Epithelial cell of prostate (primary cell): ENCODE data around the gene LRMDA.
A peak's percentile ranks its signal among the peaks of the same experiment; 100 is the strongest.

Experiments used
- DNase-seq: peaks from one replicate; pipeline ENCODE4 v3.0.0-alpha.2; 2011; ENCODE audit warnings: low read depth, low spot score
- H3K27ac ChIP-seq: fragments of 450-650 bp; 2 replicates; pipeline ENCODE4 v1.5.1; 2017; ENCODE audit warnings: mild to moderate bottlenecking

Gene LRMDA

DNA sequence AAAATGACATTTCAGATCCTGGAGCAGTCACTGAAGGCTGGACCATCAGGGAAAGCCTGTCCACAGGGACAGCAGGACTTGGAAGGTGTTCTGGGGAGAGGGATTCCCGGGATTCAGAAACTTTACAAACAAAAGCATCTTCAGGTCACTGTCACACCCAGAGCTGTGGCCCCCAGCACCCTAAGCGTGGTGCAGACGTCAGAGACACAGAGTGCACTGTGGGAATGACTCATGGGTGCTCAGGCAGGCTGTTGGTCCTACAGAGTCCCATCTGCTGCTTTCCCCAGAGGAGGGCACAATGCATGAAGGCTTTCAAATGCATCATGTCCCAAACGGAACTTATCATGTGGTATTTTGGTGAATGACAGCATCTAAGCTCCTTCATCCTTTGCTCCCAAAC lies 13.1 kb upstream of the LRMDA start:
- H3K27ac ChIP-seq, result no peak overlapping the region
- DNase-seq, result no peak

DNA sequence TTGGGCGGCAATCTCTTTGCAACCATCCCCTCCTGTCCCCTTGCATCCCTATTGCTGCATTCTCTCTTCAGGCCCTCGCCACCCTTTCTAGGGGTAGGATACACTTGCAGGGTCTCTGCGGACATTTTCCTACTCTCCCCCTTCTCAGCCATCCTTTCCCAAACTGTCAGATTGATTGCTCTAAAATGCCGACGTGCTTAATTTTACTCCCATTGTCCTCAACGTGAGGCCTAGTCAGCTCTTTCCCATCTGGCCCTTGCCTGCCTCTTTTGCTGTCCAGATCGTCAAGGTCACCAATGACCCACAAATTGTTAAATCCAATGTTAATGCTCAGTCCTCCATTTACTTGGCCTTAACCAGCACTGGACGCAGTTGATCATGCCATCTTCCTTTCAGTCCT lies 12.7 kb upstream of the LRMDA start:
- no peak overlapping the region for H3K27ac ChIP-seq
- DNase-seq, result no peak

DNA sequence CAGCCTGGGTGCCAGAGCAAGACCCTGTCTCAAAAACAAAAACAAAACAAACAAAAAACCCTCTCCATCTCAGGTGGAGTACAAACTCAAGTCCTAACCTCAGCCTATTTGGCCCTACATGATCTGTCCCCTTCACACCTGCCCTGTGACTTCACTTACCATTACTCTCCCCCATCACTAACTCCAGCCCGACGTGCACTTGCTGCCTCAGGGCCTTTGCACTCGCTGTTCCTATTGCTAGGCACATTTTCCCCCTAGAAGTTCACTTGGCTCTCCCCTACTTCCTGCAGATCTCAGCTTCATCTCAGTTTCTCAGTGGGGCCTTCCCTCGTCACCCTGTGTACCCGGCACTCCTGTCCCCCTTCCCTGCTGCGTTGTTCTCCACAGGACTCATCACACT lies 8.5 kb upstream of the LRMDA start:
- H3K27ac ChIP-seq, result no peak overlapping the region
- DNase-seq, result no peak

DNA sequence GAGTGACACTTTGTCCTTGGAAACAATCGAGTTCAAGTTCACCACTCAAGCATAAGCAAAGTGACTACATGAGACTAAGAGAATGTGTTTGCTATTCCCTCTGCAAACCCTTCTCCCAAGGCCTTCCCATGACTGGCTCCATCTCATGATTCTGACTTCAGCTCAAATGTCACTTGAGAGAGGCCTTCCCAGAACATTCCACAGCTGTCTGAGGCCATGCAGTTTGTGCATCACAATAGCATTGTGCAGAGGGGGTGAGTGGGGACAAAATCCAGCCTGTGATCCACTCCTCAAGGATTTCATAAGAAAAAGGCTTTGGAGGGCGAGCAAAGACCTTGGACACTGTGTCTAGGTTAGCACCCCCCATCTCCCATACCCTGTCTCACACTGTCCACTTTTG lies 6.9 kb upstream of the LRMDA start:
- no peak for DNase-seq
- no peak overlapping the region for H3K27ac ChIP-seq

DNA sequence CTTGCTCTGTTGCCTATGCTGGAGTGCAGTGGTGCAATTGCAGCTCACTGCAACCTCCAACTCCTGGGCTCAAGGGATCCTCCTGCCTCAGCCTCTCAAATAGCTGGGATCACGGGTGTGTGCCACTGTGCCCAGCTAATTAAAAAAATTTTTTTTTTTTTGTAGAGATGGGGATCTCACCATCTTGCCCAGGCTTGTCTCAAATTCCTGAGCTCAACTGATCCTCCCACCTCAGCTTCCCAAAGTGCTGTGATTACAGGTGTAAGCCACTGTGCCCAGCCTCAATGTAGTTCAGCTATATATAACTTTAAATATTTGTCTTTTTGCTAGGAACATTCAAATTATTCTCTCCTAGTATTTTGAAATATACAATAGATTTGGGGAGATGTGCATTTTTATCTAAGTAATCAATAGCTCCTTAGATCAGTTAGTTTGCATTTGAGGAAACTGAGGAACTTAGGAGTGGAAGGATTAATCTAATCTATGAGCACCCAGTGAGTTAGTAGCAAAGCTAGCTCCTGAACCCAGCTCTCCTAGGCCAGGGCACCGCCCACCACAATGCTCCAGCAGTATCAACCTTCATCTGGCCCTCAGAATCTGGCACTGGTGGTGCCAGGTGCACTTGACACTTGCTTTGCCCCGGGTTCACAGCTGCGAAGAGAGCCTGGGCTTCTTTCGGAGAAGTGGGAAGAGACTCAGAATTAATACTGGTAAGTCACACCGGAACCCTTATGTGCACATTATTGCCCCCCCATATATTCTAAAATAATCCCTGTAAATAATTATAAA lies 5.9 kb upstream of the LRMDA start:
- no peak for DNase-seq

DNA sequence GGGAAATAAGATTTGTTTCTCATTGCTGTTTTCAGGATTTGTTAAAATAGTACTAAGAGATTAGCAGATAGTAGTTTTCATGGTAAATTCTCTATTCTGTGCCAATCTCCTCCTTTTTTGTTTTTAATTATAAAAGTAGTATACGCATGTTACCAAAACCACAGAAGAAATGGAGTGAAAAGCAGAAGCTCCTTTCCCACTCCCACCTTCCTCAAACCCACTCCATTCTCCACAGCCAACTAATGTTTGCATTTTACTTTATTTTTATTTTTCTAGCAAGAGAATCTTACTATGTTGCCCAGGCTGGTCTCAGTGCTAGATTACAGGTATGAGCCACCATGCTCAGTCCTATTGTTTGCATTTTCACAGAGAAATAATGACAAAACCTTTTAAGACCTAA lies 4.5 kb upstream of the LRMDA start:
- DNase-seq, result no peak
- H3K27ac ChIP-seq, result peak overlapping the region; percentile 83

More for the DNA sequence above, 5.9 kb upstream of the LRMDA start:
- H3K27ac ChIP-seq, result no peak overlapping the region

- peak overlapping the region; percentile 83 for H3K27ac ChIP-seq
- no peak for DNase-seq
Observed at GRCh38 chr10:75427951-75428350, 3.5 kb upstream of the LRMDA start.

DNA sequence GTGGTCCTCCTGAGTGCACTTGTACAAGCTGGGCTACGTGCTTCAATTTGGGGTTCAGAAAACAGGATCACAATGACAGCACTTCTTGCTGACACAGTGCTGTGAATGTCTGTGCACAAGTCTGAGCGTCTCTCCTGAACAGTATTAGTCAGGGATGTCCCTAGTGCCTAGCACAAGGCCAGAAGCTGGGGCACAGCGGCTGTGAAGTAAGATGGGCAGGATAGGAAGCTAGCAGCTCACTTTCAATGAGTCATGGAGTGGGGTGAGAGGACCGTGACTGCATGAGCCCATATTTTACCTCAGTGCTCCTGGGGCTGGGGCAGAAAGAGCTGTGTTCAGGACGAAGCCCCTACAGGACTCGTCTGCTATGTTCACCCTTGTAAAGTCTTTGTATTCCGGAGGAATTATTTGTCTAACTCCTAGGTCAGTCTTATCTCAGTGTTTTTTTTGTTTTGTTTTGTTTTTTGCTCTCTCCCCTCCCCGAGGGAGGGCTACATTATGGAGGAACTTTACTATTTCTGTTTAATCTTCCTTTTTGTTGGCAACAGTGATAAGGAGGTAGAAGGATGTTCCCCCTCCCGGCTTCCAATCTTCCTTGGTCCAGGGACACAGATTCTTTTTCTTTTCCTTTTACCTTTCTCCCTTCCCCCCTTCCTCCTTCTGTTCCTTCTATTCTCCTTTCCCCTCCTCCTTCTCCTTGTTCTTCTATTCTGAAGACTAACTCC lies 2.8 kb upstream of the LRMDA start:
- peak overlapping the region; percentile 83 for H3K27ac ChIP-seq
- DNase-seq, result peak; percentile 55

DNA sequence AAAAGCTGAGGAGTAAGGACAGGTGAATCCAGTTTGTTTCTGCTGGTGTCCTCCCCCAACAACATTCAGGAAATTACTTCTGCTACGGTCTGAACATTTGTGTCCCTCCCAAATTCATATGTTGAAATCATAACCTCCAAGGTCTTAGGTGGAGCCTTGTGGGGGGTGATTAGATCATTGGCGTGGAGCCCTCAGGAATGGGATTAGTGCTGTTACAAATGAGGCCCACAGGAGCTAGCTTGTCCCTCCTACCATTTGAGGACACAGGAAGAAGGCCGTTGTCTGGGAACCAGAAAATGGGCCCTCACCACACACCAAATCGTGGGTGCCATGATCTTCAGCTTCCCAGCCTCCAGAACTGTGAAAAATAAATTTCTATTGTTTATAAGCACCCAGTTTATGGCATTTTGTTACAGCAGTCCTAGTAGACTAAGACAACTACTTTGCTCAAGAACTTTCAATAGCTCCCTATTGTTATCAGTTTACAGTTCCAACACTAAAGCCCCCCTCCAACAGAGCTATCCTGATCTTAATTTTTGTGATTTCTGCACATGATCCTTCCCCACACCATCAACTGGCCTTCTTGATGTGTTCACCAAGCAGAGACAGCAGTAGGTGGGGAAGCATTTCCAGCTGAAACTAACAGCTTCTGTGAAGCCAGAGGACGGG lies 2.1 kb upstream of the LRMDA start:
- no peak for DNase-seq
- peak overlapping the region; percentile 83 for H3K27ac ChIP-seq

- DNase-seq, result peak; percentile 50
- peak overlapping the region; percentile 83 for H3K27ac ChIP-seq
Observed at GRCh38 chr10:75430000-75430763, 1.2 kb upstream of the LRMDA start.

DNA sequence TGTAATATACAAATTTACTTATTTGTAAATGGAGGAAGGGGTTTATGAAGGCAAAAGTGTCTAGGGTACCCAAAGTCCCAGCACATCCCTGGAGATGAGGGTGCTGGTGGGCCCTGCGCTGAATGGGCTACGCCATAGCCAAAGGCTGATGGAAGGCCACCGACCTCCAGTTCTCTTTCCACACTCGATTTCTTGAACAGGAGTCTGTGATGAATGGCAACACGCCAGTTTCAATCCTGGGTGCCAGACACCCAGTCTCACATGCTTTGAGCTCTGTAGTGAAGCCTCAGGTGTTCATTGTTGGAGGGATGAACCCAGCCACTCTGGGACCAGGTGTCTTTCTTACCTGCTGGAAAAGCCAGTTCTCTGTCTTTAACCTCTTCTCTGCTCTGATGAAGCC lies 752 bp downstream of the LRMDA start:
- DNase-seq, result no peak
- H3K27ac ChIP-seq, result no peak overlapping the region

DNA sequence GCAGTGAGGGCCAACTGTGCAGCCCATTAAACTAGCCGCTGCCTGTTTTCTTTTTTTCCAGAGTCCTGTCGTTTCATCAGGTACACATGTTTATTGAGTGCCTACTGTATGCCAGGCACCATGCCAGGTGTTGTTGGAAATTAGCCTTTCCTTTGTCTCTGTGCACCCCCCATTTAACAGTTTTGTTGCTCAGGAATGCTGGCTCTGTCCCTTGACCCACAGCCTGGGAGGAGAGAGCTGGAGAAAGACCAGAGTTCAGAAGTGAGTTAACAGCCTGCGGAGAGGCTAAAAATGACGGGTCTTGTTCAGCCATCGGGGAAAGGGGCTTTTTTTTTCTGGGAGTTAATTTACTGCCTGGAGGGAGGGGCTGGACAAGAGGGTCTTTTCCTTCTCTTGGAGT lies 1.3 kb downstream of the LRMDA start:
- H3K27ac ChIP-seq, result no peak overlapping the region
- no peak for DNase-seq

DNA sequence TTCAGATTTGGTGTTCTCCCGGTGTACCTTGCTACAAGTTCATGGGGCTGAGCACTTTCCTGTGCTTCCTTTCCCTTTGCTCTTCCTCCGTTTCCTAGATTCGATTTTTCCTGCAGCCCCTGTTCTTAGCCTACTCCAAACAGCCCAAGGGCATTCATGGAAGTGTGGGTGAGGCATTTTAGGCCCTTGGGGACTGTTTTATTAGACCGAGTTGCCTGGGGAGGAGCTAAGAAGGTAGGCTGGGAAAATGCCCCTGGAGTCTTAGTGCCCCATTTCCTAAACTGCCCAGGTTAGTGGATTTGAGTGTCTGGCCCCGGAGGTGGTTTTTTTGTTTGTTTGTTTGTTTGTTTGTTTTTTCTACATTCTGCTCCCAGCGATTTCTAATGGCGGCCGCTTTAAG lies 1.8 kb downstream of the LRMDA start:
- no peak overlapping the region for H3K27ac ChIP-seq
- DNase-seq, result no peak

DNA sequence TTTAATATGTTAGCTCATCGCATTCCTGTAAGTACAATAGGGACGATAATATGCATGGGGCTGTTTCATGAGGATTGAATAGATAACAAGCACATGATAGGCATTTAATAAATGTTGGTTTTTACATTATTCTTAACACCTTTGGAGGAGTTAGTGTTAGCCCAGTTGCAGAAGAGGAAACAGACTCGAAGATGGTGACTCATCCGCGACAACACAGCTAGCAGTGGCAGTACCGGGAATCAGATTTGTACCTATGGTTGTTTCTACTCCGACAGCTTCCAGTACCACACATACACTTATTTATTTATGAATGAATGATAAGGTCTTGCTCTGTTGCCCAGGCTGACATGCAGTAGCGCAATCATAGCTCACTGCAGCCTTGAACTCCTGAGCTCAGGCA lies 2.9 kb downstream of the LRMDA start:
- H3K27ac ChIP-seq, result no peak overlapping the region
- DNase-seq, result no peak

DNA sequence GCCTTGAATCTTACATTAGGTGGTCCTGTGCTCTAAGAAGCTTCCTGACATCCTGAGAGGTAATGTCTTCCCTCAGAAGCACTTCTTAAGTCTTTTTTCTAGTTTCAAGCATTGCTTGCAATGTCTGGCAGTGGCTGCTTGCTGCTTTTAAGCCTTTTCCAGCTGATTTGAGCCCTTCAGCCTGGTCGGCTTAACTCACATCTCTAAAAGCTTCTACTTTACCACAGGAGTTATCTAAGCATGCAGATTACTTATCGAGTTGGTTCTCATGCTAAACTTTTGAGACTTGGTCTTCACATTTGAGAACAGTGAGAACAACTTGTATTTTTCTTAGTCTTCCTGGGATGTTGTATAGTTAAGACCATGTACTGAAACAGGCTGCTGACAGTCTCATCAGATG lies 3.9 kb downstream of the LRMDA start:
- H3K27ac ChIP-seq, result no peak overlapping the region
- DNase-seq, result no peak

DNA sequence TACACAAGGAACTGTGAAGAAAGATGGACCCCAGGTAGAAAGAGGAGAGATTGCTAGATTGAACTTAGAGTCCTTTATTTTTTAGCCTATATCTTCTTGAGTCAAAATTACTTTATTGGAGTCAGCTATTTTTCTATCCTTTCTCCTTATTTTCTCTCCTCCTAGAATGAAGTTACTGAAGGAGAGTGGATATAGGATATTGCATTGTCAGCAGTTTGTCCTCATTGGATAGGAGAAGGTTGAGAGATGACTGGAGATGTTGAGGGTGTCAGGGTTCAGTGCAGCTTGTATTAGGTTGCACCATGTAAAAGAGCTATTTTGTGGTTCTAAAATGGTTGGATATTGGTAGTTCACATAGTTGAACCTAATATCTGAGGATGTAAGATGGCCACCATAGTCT lies 5.5 kb downstream of the LRMDA start:
- DNase-seq, result no peak
- H3K27ac ChIP-seq, result no peak overlapping the region

- H3K27ac ChIP-seq, result no peak overlapping the region
- no peak for DNase-seq
Observed at GRCh38 chr10:75437693-75438092, 6.3 kb downstream of the LRMDA start.

DNA sequence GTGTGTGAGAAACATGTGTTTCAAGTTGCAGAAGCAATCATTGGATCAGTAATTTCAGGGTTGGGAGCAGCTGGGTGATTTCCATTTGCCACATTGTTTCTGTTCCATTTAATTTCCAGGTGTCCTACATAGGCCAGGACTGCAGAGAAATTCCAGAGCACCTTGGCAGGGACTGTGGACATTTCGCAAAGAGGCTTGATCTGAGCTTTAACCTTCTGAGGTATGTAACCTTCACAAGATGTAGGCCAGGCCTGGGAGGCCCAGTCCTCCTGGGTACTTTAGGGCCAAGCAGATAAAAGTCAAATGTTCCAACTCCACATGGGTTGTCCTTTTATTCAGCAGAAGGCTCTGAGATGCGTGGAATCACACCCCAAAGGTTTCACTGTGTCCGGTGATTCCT lies 6.9 kb downstream of the LRMDA start:
- no peak for DNase-seq
- H3K27ac ChIP-seq, result no peak overlapping the region

DNA sequence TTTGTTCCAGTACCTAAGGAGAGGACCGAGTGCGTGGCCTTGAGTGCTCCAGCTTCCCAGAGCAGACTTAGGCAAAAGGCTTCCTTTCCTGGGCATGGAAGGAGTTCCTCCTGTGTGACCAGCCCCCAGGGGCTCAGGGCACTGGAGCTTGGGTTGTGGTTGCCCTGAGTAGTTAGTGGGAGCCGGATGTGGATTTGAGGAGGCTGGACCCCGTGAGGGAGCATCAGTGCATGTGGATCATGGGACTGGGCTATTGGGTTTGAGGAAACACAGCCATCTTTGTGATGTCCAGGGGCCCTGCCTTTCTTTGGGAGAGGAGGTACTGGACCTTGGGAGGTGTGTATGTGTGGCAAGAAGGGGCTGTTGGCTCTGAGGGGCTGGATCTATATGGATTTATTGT lies 8.4 kb downstream of the LRMDA start:
- H3K27ac ChIP-seq, result no peak overlapping the region

DNA sequence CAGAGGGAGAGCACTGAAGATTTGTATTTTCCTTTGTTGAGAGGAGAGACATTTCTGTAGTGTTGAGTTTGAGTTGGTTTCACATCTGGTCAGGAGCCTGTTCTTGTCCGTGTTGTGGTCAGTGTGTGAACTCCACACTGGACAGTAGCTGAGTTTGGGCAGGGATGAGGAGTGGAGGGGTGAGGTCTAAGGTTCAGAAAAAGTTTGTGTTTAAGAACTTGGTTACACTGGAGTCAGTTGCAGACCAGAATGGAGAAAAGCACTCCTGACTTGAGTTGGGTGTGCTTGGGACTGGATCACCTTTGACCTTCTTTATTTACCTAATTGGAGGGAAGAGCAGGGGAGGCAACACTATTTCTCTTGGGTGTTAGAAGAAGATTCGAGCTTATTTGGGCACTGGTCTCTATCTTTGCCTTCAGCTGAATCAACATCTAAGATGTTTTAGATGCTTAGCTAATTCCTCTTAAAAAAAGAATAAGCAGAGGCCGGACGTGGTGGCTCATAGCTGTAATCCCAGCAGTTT lies 8.9 kb downstream of the LRMDA start:
- no peak for DNase-seq
- no peak overlapping the region for H3K27ac ChIP-seq

More for the DNA sequence above, 8.4 kb downstream of the LRMDA start:
- no peak for DNase-seq
